GM12878 (cell line): ENCODE measurements around the gene HSPB3. TPM values are rescaled to one million over a fixed set of nuclear protein-coding genes. Genes with fewer than 3 reads are reported as not detected.
A peak's percentile ranks its signal among the peaks of the same experiment; 100 is the strongest.
"Not testable (repeated sequence)": the region's sequence is repeated elsewhere in the genome, so short reads cannot be mapped to it uniquely, and the experiment has no call there.

Experiments used
- ATAC-seq: fragments of 200-7000 bp; cut with Tn5 transposase; 3 replicates; pipeline ENCODE4 v1.9.1; 2020; ENCODE audit warnings: mild to moderate bottlenecking, moderate library complexity
- BruUV-seq: library from RNA; stranded (reverse); fragments of 400-500 nt; replicated peaks from 2 replicates; lab custom pipeline; 2021; lab: Mats Ljungman, UMichigan
- CTCF ChIA-PET: fragments of 300-600 bp; sonication (Branson Sonifier 250); formaldehyde crosslinking; extraction: SDS; loops from one replicate; lab custom pipeline; 2021; ENCODE audit warnings: inconsistent platforms; lab: Yijun Ruan, JAX
- POLR2A ChIA-PET: fragments of 350-600 bp; formaldehyde crosslinking; extraction: SDS; loops from one replicate; lab custom pipeline; 2021; ENCODE audit warnings: inconsistent platforms; lab: Charles Lee
- RAD21 ChIA-PET: fragments of 300-600 bp; sonication (Branson Sonifier 250); formaldehyde crosslinking; loops from one replicate; lab custom pipeline; 2023; ENCODE audit warnings: antibody characterized with exemption; ENCODE audit not compliant: unreplicated experiment; lab: Charles Lee
- SMC1A ChIA-PET: fragments of 300-600 bp; sonication (Branson Sonifier 250); formaldehyde crosslinking; loops from one replicate; lab custom pipeline; 2023; ENCODE audit not compliant: unreplicated experiment, uncharacterized antibody; lab: Charles Lee
- DNase-seq: peaks from one replicate; pipeline ENCODE4 v3.0.0-alpha.2; 2011; ENCODE audit warnings: low read depth, low spot score
- FAIRE-seq: peaks from 3 replicates; lab custom pipeline; 2011; peaks lifted over from hg19 to GRCh38; lab: Jason Lieb, UNC
- H2AFZ ChIP-seq: 2 replicates; pipeline ENCODE4 v1.6.0; 2011; ENCODE audit warnings: low read depth, low read length, control low read depth; ENCODE audit not compliant: control insufficient read depth
- H3K27ac ChIP-seq: 2 replicates; pipeline ENCODE4 v1.5.1; 2011; ENCODE audit warnings: control low read depth; ENCODE audit not compliant: control insufficient read depth, insufficient read depth
- H3K27me3 ChIP-seq, 2 experiments: replicated peaks in 1 of 2; 2 replicates each; pipeline versions ENCODE4 v1.6.0 to v1.6.1; 2011; ENCODE audit warnings: low read length in 1 of 2; ENCODE audit not compliant: control insufficient read depth in 2 of 2, insufficient read depth in 2 of 2
- H3K36me3 ChIP-seq, 2 experiments: 2 replicates each; pipeline ENCODE4 v1.5.1; 2011; ENCODE audit warnings: low read length in 1 of 2; ENCODE audit not compliant: control insufficient read depth in 2 of 2, insufficient read depth in 2 of 2
- H3K4me1 ChIP-seq: 2 replicates; pipeline ENCODE4 v1.6.1; 2011; ENCODE audit warnings: mild to moderate bottlenecking, low read length, moderate library complexity, mixed read lengths; ENCODE audit not compliant: control insufficient read depth, insufficient read depth
- H3K4me2 ChIP-seq: 2 replicates; pipeline ENCODE4 v1.6.0; 2011; ENCODE audit warnings: control low read depth; ENCODE audit not compliant: control insufficient read depth, insufficient read depth
- H3K4me3 ChIP-seq: fragments of 200-600 bp; sonication (generic); 2 replicates; pipeline ENCODE4 v1.5.1; 2016
- H3K79me2 ChIP-seq: 2 replicates; pipeline ENCODE4 v1.6.0; 2011; ENCODE audit warnings: low read length; ENCODE audit not compliant: control insufficient read depth, insufficient read depth
- H3K9ac ChIP-seq: 2 replicates; pipeline ENCODE4 v1.8.0; 2011; ENCODE audit warnings: low read length, control low read depth, mixed read lengths; ENCODE audit not compliant: control insufficient read depth, insufficient read depth
- H3K9me3 ChIP-seq: replicated peaks from 3 replicates; pipeline ENCODE4 v1.5.1; 2011; ENCODE audit warnings: mild to moderate bottlenecking, low read length; ENCODE audit not compliant: control insufficient read depth, insufficient read depth
- H4K20me1 ChIP-seq: 2 replicates; pipeline ENCODE4 v1.6.0; 2011; ENCODE audit not compliant: control insufficient read depth, insufficient read depth
- CTCF ChIP-seq, 3 experiments: IDR thresholded peaks in 2 of 3; conservative IDR thresholded peaks in 1 of 3; 2 replicates each; pipeline ENCODE4 v1.5.1; 2011; ENCODE audit warnings: low read depth in 3 of 3, low read length in 3 of 3, mild to moderate bottlenecking in 3 of 3, control low read depth in 2 of 3, moderate library complexity in 2 of 3, inconsistent platforms in 1 of 3, mixed read lengths in 1 of 3; ENCODE audit not compliant: control insufficient read depth in 2 of 3, insufficient read depth in 1 of 3; ENCODE audit errors: extremely low read depth in 1 of 3
- RAD21 ChIP-seq: IDR thresholded peaks from 2 replicates; pipeline ENCODE4 v1.6.1; 2011; ENCODE audit warnings: mild to moderate bottlenecking, low read depth, low read length, moderate library complexity; ENCODE audit not compliant: insufficient read depth
- SMC3 ChIP-seq: IDR thresholded peaks from 2 replicates; pipeline ENCODE4 v1.6.1; 2011; ENCODE audit warnings: low read length, improper control_type of control experiment, borderline replicate concordance
- ZBTB40 ChIP-seq: fragments of 450-650 bp; IDR thresholded peaks from 2 replicates; pipeline ENCODE4 v1.6.1; 2016; ENCODE audit warnings: mild to moderate bottlenecking, moderate library complexity, borderline replicate concordance
- WGBS: methylation state at CpG from one replicate; pipeline ENCODE4 v1.1.6; 2016; ENCODE audit warnings: low lambda C conversion rate; ENCODE audit not compliant: insufficient replicate concordance, insufficient coverage; ENCODE audit errors: missing lambda C conversion rate; 5-methylcytosine and 5-hydroxymethylcytosine counted together
- in situ Hi-C: fragments of 300-500 bp; cut with MboI; formaldehyde crosslinking; loops from 9 replicates; pipeline ENCODE4 v1.14.3; 2018; ENCODE audit warnings: mixed read lengths
- intact Hi-C: fragments of 100-400 bp; cut with micrococcal nuclease; formaldehyde crosslinking; loops from one replicate; pipeline ENCODE4 v1.14.2; 2022; ENCODE audit not compliant: unreplicated experiment
- polyA plus RNA-seq, 11 experiments: library from polyadenylated mRNA; depleted of rRNA in 4 of 11; unstranded in 6 of 11; stranded (reverse) in 5 of 11; fragments of >200 nt; fragmentation: Nextera tagmentation in 4 of 11; fragmentation: Illumina TruSeq in 1 of 11; extraction: Ambion mirVana in 4 of 11; extraction: Trizol in 1 of 11; gene quantifications; 1 replicate in 1 of 11; 2 replicates in 10 of 11; pipeline versions ENCODE4 v1.2.1 to v1.2.3, GENCODE V29; 2011 to 2016; ENCODE audit warnings: inconsistent platforms in 2 of 11, missing spikeins in 2 of 11, low read depth in 1 of 11
- total RNA-seq, 4 experiments: library from RNA; depleted of rRNA in 3 of 4; stranded (reverse); fragments of >200 nt in 3 of 4; fragmentation: Illumina TruSeq in 1 of 4; extraction: Trizol in 1 of 4; gene quantifications; 2 replicates each; pipeline versions ENCODE4 v1.2.1 to v1.2.3, GENCODE V29; 2013 to 2021

HSPB3 gene
- total and polyA plus RNA-seq, 10 of the 15 experiments (the other 5 are each of a cell fraction or from before 2014, with no cell fraction given): 0.11 to 0.60 (median 0.29) TPM; not detected in 7

GRCh38 chr5:54415896-54416601 is 39.5 kb upstream of the HSPB3 start (continued):
- no peak for TF ChIP-seq ZBTB40

- peak; percentile 85; the same call in 1 of the 2 replicates for TF ChIP-seq SMC3
- TF ChIP-seq RAD21: peak; percentile 83
- TF ChIP-seq CTCF (IDR thresholded peaks at IDR 0.05 in 2 of 3, conservative IDR thresholded peaks at IDR 0.05 in 1 of 3; ENCODE audit: control insufficient read depth in 2 of 3, extremely low read depth in 1 of 3, insufficient read depth in 1 of 3, low read depth in 3 of 3, low read length in 3 of 3): peak; percentile 54 to 73 (median 71)
- BruUV-seq, DNase-seq, H4K20me1 ChIP-seq, H2AFZ ChIP-seq, H3K9ac ChIP-seq, H3K79me2 ChIP-seq, H3K4me1 ChIP-seq, in situ Hi-C loops, H3K4me3 ChIP-seq, H3K4me2 ChIP-seq, H3K27ac ChIP-seq, H3K9me3 ChIP-seq, H3K27me3 ChIP-seq, H3K36me3 ChIP-seq: not testable (repeated sequence)
- RAD21 ChIA-PET: interaction anchor here (0.6 to 1.3 kb wide), 24 partner anchors 9 to 191 kb away, joined by 3 to 33 read pairs (median 6); partner anchors contain the start of gene ARL15
- FAIRE-seq (peak; percentile 90), ATAC-seq (peak; percentile 84)
- intact Hi-C loops: loop anchor here (1.0 to 10.0 kb wide), 4 partner anchors 107 to 995 kb away; partner anchors contain the start of genes ARL15 and FST
- SMC1A ChIA-PET: interaction anchor here (0.7 to 1.9 kb wide), 27 partner anchors 9 to 186 kb away, joined by 3 to 34 read pairs (median 7); partner anchors contain the start of gene ARL15
- CTCF ChIA-PET: interaction anchor here (0.6 to 2.0 kb wide), 57 partner anchors 10 to 1497 kb away, joined by 3 to 35 read pairs (median 5); partner anchors contain the start of gene ARL15
- WGBS: 27% methylated on average over 10 of the region's 10 CpGs
- POLR2A ChIA-PET: interaction anchor here (0.5 to 1.2 kb wide), 6 partner anchors 14 to 1049 kb away, joined by 3 to 8 read pairs (median 4); partner anchors contain the start of gene ARL15
Observed at GRCh38 chr5:54419573-54420423, 35.7 kb upstream of the HSPB3 start.

GRCh38 chr5:54420511-54420910 is 35.0 kb upstream of the HSPB3 start:
- H4K20me1 ChIP-seq, H3K4me1 ChIP-seq, H3K27ac ChIP-seq, DNase-seq, H3K36me3 ChIP-seq, in situ Hi-C loops, BruUV-seq, H3K4me2 ChIP-seq, FAIRE-seq, POLR2A ChIA-PET, H3K9ac ChIP-seq, ATAC-seq, H3K9me3 ChIP-seq, RAD21 ChIA-PET, H3K79me2 ChIP-seq, intact Hi-C loops, H2AFZ ChIP-seq, H3K4me3 ChIP-seq, H3K27me3 ChIP-seq: not testable (repeated sequence)
- ChIA-PET CTCF (interaction anchor here (1.5 to 2.0 kb wide), 5 partner anchors 11 to 192 kb away, joined by 5 to 35 read pairs (median 13); no protein-coding TSS in a partner anchor), SMC1A (interaction anchor here (1.9 kb wide), 1 partner anchor 10 kb away, joined by 10 read pairs; no protein-coding TSS in a partner anchor)
- 71% methylated on average over 15 of the region's 30 CpGs for WGBS
